ENCODE measurements around the gene VPS13D. TPM values are rescaled to one million over a fixed set of nuclear protein-coding genes. Genes with fewer than 3 reads are reported as not detected.

VPS13D gene, protein sequence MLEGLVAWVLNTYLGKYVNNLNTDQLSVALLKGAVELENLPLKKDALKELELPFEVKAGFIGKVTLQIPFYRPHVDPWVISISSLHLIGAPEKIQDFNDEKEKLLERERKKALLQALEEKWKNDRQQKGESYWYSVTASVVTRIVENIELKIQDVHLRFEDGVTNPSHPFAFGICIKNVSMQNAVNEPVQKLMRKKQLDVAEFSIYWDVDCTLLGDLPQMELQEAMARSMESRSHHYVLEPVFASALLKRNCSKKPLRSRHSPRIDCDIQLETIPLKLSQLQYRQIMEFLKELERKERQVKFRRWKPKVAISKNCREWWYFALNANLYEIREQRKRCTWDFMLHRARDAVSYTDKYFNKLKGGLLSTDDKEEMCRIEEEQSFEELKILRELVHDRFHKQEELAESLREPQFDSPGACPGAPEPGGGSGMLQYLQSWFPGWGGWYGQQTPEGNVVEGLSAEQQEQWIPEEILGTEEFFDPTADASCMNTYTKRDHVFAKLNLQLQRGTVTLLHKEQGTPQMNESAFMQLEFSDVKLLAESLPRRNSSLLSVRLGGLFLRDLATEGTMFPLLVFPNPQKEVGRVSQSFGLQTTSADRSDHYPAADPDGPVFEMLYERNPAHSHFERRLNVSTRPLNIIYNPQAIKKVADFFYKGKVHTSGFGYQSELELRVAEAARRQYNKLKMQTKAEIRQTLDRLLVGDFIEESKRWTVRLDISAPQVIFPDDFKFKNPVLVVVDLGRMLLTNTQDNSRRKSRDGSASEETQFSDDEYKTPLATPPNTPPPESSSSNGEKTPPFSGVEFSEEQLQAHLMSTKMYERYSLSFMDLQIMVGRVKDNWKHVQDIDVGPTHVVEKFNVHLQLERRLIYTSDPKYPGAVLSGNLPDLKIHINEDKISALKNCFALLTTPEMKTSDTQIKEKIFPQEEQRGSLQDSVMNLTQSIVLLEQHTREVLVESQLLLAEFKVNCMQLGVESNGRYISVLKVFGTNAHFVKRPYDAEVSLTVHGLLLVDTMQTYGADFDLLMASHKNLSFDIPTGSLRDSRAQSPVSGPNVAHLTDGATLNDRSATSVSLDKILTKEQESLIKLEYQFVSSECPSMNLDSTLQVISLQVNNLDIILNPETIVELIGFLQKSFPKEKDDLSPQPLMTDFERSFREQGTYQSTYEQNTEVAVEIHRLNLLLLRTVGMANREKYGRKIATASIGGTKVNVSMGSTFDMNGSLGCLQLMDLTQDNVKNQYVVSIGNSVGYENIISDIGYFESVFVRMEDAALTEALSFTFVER (N-terminal part only)
- polyA plus RNA-seq (2013, experiment 1 of 2) = 5.8 TPM
- 4.2 TPM for polyA plus RNA-seq (2013, experiment 2 of 2)

DNA sequence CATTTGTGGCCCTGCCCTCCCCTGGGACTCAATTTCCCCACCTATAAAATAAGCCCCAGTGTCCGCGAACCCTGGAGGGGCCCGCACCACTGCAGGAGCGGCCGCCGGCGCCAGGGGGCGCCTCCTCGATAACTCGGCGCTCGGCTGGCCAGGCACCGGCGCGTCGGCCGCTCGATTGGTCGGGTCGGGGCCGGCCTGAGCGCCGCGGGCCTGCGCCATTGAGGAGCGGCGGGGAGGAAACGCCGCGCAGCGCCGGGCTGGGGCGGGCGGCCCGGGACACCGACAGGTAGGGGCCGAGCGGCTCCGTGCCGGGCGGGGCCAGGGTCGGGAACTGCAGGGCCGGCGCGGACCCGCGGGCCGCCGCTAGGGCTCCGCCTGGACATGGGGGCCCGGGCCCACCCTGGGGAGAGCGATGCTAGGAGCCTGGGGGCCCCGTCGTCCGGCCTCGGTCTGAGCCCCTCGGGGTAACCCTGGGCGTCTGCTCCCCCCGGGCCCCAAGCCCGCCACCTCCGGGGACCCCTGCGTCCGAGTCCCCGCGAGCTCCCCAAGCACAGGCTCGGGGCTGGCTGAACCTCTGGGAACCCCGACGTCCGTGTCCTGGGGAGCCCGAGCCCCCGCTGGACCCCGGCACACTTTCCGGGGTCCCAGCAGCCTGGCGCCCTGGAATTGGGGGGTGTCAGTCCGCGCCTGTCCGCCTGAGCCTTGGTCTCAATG, at the start of gene VPS13D:
Gene VPS13D, plus strand, starts transcription at position 196 of the 714 bp plus-strand sequence. CDS start 4,237 bp downstream, outside the sequence.
- Histone ChIP-seq H3K4me1 (ENCODE audit: control insufficient read depth, low read depth, low read length) (no peaks in the 10 kb centered on the region), H3K4ac (ENCODE audit: low read depth, low read length) (peak within 1 kb of the TSS; percentile 28), H3K36me3 (ENCODE audit: control insufficient read depth, insufficient read depth, low read length) (no peaks in the 10 kb centered on the region), H3K79me2 (ENCODE audit: control insufficient read depth, insufficient read depth, low read length) (peaks cover 4% of the 10 kb centered on the region), H3K56ac (ENCODE audit: low read length) (peak within 1 kb of the TSS; percentile 89), H3K27me3 (ENCODE audit: insufficient read depth, low read length, poor library complexity) (no peaks in the 10 kb centered on the region), H3K18ac (ENCODE audit: low read length) (peak within 1 kb of the TSS; percentile 77), H2BK5ac (ENCODE audit: low read length) (no peak within 1 kb of the TSS), H4K8ac (ENCODE audit: low read depth, low read length) (peak within 1 kb of the TSS; percentile 58), H3K23ac (ENCODE audit: low read length) (no peak within 1 kb of the TSS), H2BK120ac (ENCODE audit: low read depth, low read length) (no peak within 1 kb of the TSS), H2BK15ac (replicated peaks; ENCODE audit: low read depth) (no peak within 1 kb of the TSS), H3K79me1 (ENCODE audit: low read length) (peaks cover 5% of the 10 kb centered on the region), H4K5ac (ENCODE audit: low read length) (no peak within 1 kb of the TSS), H3K9ac (ENCODE audit: low read length) (peak within 1 kb of the TSS; percentile 72), H3K4me2 (ENCODE audit: low read length) (peak within 1 kb of the TSS; percentile 73), H3K27ac (ENCODE audit: low read depth, low read length) (no peak within 1 kb of the TSS), H2AK5ac (ENCODE audit: low read length) (no peak within 1 kb of the TSS), H3K4me3 (ENCODE audit: low read length) (peak within 1 kb of the TSS; percentile 61)
- no CpG with 5 or more reads among the region's 77 CpGs for WGBS (ENCODE audit: extremely low coverage, insufficient coverage, low lambda C conversion rate)
- DNase-seq = peak; percentile 83

DNA sequence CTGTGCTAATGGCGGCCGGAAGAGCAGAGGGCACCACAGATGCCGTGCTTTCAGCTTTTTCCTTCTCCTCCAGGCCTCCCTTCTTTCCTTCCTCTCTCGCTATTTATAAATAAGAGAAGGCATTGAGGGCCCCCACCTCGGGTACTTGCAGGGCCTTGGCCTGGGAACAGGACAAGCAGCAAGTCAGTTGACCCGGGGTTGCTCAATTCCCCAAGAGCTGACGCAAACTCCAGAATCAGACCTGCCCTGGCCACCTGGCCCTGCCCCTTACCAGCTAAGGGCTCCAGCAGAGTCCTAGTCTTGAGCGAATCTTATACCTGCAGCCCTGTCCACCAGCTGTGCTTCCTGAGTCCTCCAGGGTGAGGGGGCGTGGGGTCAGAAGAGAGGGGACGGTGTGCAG, 49.5 kb upstream of the VPS13D start:
- peaks cover 1% of the 10 kb centered on the region for H3K4me1 ChIP-seq (ENCODE audit: control insufficient read depth, low read depth, low read length)
- DNase-seq = no peak
- no peak overlapping the region for H4K8ac ChIP-seq (ENCODE audit: low read depth, low read length)
- H4K5ac ChIP-seq (ENCODE audit: low read length) = no peak overlapping the region
- H3K9ac ChIP-seq (ENCODE audit: low read length) = no peak overlapping the region
- H3K79me1 ChIP-seq (ENCODE audit: low read length) = no peaks in the 10 kb centered on the region
- H2BK120ac ChIP-seq (ENCODE audit: low read depth, low read length) = no peak overlapping the region
- H3K4me2 ChIP-seq (ENCODE audit: low read length) = no peak overlapping the region
- no peak overlapping the region for H3K18ac ChIP-seq (ENCODE audit: low read length)
- H3K4ac ChIP-seq (ENCODE audit: low read depth, low read length) = no peak overlapping the region
- WGBS (ENCODE audit: extremely low coverage, insufficient coverage, low lambda C conversion rate) = no CpG with 5 or more reads among the region's 10 CpGs
- H2AK5ac ChIP-seq (ENCODE audit: low read length) = no peak overlapping the region
- no peaks in the 10 kb centered on the region for H3K27me3 ChIP-seq (ENCODE audit: insufficient read depth, low read length, poor library complexity)
- H3K56ac ChIP-seq (ENCODE audit: low read length) = no peak overlapping the region
- H2BK15ac ChIP-seq (replicated peaks; ENCODE audit: low read depth) = no peak overlapping the region
- no peak overlapping the region for H3K27ac ChIP-seq (ENCODE audit: low read depth, low read length)
- no peak overlapping the region for H3K4me3 ChIP-seq (ENCODE audit: low read length)
- H3K36me3 ChIP-seq (ENCODE audit: control insufficient read depth, insufficient read depth, low read length) = no peaks in the 10 kb centered on the region
- H2BK5ac ChIP-seq (ENCODE audit: low read length) = no peak overlapping the region
- no peak overlapping the region for H3K23ac ChIP-seq (ENCODE audit: low read length)
- no peaks in the 10 kb centered on the region for H3K79me2 ChIP-seq (ENCODE audit: control insufficient read depth, insufficient read depth, low read length)

DNA sequence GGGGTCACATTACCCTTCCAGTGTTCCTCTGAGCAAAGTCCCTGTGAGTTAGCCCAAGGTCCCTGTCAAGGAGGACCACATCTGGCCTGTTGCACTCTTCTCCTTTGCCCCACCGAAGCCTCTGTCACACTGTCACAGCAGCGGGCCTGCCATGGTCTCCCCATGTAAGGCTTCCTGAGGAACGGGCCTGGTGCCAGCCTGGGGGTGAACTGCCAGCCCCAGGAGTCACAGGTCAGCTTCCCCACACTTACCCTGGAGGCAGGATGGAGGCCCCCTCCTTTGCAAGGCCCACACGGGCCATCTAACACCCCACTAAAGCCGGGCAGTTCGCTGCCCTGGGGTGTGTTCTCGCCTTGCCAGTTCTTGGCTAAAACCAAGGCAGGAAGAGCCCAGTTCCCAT, 48.9 kb upstream of the VPS13D start:
- DNase-seq = no peak
- no peak overlapping the region for H2BK5ac ChIP-seq (ENCODE audit: low read length)
- H2BK15ac ChIP-seq (replicated peaks; ENCODE audit: low read depth) = no peak overlapping the region
- no peak overlapping the region for H3K9ac ChIP-seq (ENCODE audit: low read length)
- no peak overlapping the region for H3K4me3 ChIP-seq (ENCODE audit: low read length)
- H3K4me2 ChIP-seq (ENCODE audit: low read length) = no peak overlapping the region
- H3K79me2 ChIP-seq (ENCODE audit: control insufficient read depth, insufficient read depth, low read length) = no peaks in the 10 kb centered on the region
- H3K4me1 ChIP-seq (ENCODE audit: control insufficient read depth, low read depth, low read length) = peaks cover 1% of the 10 kb centered on the region
- H4K5ac ChIP-seq (ENCODE audit: low read length) = no peak overlapping the region
- no peak overlapping the region for H3K23ac ChIP-seq (ENCODE audit: low read length)
- no peak overlapping the region for H2BK120ac ChIP-seq (ENCODE audit: low read depth, low read length)
- H4K8ac ChIP-seq (ENCODE audit: low read depth, low read length) = no peak overlapping the region
- no peak overlapping the region for H3K18ac ChIP-seq (ENCODE audit: low read length)
- no peaks in the 10 kb centered on the region for H3K36me3 ChIP-seq (ENCODE audit: control insufficient read depth, insufficient read depth, low read length)
- no peak overlapping the region for H3K4ac ChIP-seq (ENCODE audit: low read depth, low read length)
- H3K56ac ChIP-seq (ENCODE audit: low read length) = no peak overlapping the region
- H3K79me1 ChIP-seq (ENCODE audit: low read length) = no peaks in the 10 kb centered on the region
- H2AK5ac ChIP-seq (ENCODE audit: low read length) = no peak overlapping the region
- no CpG with 5 or more reads among the region's 7 CpGs for WGBS (ENCODE audit: extremely low coverage, insufficient coverage, low lambda C conversion rate)
- H3K27ac ChIP-seq (ENCODE audit: low read depth, low read length) = no peak overlapping the region
- H3K27me3 ChIP-seq (ENCODE audit: insufficient read depth, low read length, poor library complexity) = no peaks in the 10 kb centered on the region

DNA sequence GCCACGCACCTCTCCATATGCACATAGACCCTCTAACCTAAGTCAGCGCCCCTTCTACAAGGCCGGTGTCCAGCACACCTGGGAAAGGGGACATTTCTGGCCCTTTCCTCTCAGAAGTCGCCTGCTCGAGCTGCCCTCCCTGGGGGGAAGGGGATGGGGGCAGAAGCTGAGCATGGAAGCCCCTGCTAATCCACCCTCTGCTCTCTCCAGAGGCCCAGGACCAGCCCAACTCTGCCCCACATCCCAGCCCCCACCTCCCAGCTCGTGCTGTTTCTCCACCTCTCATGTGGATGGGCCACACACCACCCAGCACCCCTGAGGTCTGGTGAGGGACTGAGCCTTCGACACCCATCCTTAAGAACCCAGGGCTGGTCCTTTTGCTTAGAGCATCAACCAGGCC, 48.3 kb upstream of the VPS13D start:
- H3K36me3 ChIP-seq (ENCODE audit: control insufficient read depth, insufficient read depth, low read length) = no peaks in the 10 kb centered on the region
- no peak overlapping the region for H2BK5ac ChIP-seq (ENCODE audit: low read length)
- no peak for DNase-seq
- no peak overlapping the region for H3K4me3 ChIP-seq (ENCODE audit: low read length)
- no CpG with 5 or more reads among the region's 7 CpGs for WGBS (ENCODE audit: extremely low coverage, insufficient coverage, low lambda C conversion rate)
- no peak overlapping the region for H3K4me2 ChIP-seq (ENCODE audit: low read length)
- H3K9ac ChIP-seq (ENCODE audit: low read length) = no peak overlapping the region
- H3K4me1 ChIP-seq (ENCODE audit: control insufficient read depth, low read depth, low read length) = peaks cover 1% of the 10 kb centered on the region
- no peaks in the 10 kb centered on the region for H3K79me1 ChIP-seq (ENCODE audit: low read length)
- no peaks in the 10 kb centered on the region for H3K79me2 ChIP-seq (ENCODE audit: control insufficient read depth, insufficient read depth, low read length)
- H4K5ac ChIP-seq (ENCODE audit: low read length) = no peak overlapping the region
- no peaks in the 10 kb centered on the region for H3K27me3 ChIP-seq (ENCODE audit: insufficient read depth, low read length, poor library complexity)
- no peak overlapping the region for H3K18ac ChIP-seq (ENCODE audit: low read length)
- no peak overlapping the region for H2BK120ac ChIP-seq (ENCODE audit: low read depth, low read length)
- H3K23ac ChIP-seq (ENCODE audit: low read length) = no peak overlapping the region
- H3K4ac ChIP-seq (ENCODE audit: low read depth, low read length) = no peak overlapping the region
- no peak overlapping the region for H2AK5ac ChIP-seq (ENCODE audit: low read length)
- no peak overlapping the region for H3K27ac ChIP-seq (ENCODE audit: low read depth, low read length)
- no peak overlapping the region for H4K8ac ChIP-seq (ENCODE audit: low read depth, low read length)
- no peak overlapping the region for H3K56ac ChIP-seq (ENCODE audit: low read length)
- H2BK15ac ChIP-seq (replicated peaks; ENCODE audit: low read depth) = no peak overlapping the region

DNA sequence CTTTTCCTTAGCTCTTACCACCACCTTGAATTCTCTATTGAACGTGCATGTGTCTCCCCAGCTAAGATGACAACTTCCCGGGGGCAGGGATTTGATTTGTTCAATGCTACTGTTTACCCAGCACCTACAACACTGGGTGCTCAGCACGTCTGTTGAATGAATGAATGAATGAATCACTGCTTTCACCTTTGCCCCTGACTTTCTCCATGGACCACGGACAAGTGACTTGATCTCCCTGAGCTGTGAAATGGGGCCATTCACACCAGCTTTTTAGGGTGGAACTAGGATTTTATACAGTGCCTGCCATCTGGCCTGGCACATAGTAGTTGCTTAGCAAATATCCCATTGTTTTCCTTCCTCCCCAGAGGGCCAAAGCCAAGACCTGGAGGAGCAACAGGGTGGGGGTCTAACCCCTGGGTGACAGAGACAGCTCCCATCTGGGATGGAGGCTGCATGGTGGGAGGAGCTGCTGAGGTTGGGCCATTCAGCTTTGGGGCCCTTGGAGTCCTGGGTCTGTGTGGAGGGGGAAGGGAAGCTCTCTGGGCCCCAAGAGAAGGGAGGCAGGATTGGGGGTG, 47.3 kb upstream of the VPS13D start:
- Histone ChIP-seq H3K27me3 (ENCODE audit: insufficient read depth, low read length, poor library complexity) (no peaks in the 10 kb centered on the region), H3K36me3 (ENCODE audit: control insufficient read depth, insufficient read depth, low read length) (no peaks in the 10 kb centered on the region), H3K56ac (ENCODE audit: low read length) (no peak overlapping the region), H3K18ac (ENCODE audit: low read length) (no peak overlapping the region), H2AK5ac (ENCODE audit: low read length) (no peak overlapping the region), H3K4me1 (ENCODE audit: control insufficient read depth, low read depth, low read length) (peaks cover 1% of the 10 kb centered on the region), H3K4ac (ENCODE audit: low read depth, low read length) (no peak overlapping the region), H2BK120ac (ENCODE audit: low read depth, low read length) (no peak overlapping the region), H3K4me2 (ENCODE audit: low read length) (no peak overlapping the region), H3K27ac (ENCODE audit: low read depth, low read length) (no peak overlapping the region), H3K79me2 (ENCODE audit: control insufficient read depth, insufficient read depth, low read length) (no peaks in the 10 kb centered on the region), H3K4me3 (ENCODE audit: low read length) (no peak overlapping the region), H3K79me1 (ENCODE audit: low read length) (no peaks in the 10 kb centered on the region), H3K23ac (ENCODE audit: low read length) (no peak overlapping the region), H2BK5ac (ENCODE audit: low read length) (no peak overlapping the region), H2BK15ac (replicated peaks; ENCODE audit: low read depth) (no peak overlapping the region), H4K8ac (ENCODE audit: low read depth, low read length) (no peak overlapping the region), H3K9ac (ENCODE audit: low read length) (no peak overlapping the region), H4K5ac (ENCODE audit: low read length) (no peak overlapping the region)
- no CpG with 5 or more reads among the region's 4 CpGs for WGBS (ENCODE audit: extremely low coverage, insufficient coverage, low lambda C conversion rate)
- DNase-seq = no peak
